GM19238 (cell line): ENCODE measurements around the gene MST1.

Experiments used
- DNase-seq: peaks from one replicate; pipeline ENCODE4 v3.0.0; 2011; ENCODE audit warnings: low spot score; ENCODE audit not compliant: insufficient read length

MST1 gene

DNA sequence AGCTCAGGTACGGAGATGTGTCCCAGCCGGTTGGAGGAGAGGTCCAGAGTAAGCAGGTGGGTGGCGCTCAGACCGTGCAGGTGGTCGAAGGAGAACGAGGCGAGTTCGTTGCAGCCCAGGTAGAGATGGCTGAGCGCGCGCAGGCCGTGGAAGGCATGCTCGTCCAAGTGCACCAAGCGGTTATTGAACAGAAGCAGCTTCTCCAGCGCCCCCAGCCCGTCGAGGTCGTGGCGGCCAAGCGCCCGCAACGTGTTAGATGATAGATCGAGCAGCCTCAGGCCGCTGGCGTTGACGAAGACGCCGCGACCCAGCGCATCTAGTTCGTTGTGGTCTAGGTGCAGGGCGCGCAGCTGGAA lies 29.6 kb upstream of the MST1 start:
- DNase-seq = no peak

DNA sequence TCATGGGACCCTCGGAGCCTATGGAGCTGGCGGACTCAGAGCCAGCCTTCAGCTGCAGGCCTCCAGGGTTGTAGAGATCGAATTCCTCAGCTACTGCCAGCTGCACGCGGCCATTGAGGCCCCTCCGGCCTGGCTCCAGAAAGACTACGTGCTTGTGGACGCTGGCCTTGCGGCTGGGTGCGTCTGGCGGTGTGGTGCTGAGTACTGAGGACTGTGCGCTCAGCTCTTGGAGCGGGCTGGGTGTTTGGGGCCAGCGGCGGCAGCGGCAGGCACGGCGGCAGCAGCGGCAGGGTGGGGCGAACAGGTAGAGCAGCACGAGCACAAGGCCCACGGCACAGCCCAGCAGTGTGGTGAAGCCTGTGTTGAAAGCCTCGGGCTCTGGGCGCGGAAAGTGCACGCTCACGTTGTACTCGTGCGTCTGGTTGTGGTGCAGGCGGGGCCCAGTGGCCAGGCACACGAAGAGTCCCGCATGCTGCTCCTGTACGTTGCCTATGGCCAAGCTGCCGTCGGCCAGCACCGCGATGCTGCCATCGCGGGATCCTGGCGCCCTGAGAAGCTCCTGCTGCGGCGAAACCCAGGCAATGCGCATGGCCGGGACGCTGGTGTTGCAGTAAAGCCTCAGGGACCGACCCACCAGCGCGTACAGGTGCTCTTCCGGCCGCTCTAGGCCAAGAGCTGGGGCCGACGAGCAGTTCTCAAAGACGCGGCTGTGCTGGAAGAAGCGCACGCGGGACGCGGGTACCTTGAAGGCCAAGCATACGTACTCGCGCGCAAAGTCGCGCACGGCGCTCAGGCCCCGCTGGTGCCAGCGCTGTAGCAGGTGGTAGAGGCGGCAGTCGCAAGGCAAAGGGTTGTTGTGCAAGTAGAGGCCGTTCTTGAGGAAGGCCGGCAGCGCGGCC lies 28.9 kb upstream of the MST1 start:
- no peak for DNase-seq

DNA sequence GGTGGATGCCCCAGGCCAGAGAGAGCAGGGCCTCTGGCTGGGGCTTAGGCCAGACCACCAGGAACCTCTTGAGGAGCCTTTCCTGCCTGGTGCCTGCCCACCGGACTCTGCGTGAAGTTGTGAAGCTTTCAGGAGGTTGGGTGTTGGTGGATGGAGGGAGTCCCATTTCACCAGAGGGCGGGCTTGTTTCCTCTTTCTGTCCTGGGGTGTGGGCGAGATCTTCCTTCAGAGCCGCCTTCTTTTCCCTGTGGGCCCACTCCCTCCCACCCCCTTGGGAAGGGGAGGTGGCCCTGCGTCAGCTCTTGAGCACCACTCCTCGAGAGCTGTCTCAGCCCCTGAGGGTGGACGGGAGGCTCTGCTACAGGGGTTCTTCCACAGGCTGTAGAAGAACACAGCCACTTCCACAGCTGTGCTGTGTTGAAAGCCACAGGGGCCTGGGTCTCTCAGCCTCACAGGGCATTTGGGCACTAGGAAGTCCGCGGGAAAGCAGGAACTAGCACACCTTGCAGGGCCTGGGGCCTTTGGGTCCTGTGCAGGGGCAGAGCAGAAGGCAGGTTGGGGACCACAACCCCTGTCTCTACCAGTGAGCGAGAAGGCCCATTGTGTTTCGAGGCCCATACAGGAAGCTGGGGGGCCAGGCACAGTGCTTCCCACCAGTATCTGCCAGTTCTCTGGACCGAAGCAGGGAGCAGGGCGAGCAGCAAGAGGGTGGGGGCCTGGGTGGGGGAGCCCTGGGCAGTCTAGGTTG lies 28.1 kb upstream of the MST1 start:
- DNase-seq = no peak

DNA sequence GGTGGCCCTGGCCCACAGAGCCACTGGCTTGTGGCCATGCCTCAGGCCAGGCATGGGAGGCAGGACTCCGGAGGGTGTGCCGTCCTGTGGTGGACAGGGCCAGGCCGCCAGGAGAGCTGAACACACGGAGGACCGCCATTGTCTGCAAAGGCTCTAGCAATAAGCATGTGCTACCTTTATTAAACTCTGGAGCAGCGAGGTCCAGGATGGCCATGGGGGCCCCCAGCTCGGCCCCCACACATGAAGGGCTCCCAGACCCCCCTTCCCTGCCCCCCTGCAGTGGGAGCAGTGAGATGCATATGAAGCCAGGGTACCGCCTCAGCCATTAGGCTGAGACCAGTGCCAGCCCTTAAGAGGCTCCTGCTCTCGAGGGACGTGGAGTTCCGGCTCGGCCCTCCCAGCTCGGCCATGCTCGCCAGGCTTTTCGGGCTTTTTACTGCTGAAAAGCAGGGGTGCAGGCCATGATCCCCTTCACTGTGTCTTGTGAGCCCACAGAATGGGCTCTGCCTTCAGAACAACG lies 27.5 kb upstream of the MST1 start:
- DNase-seq = no peak

DNA sequence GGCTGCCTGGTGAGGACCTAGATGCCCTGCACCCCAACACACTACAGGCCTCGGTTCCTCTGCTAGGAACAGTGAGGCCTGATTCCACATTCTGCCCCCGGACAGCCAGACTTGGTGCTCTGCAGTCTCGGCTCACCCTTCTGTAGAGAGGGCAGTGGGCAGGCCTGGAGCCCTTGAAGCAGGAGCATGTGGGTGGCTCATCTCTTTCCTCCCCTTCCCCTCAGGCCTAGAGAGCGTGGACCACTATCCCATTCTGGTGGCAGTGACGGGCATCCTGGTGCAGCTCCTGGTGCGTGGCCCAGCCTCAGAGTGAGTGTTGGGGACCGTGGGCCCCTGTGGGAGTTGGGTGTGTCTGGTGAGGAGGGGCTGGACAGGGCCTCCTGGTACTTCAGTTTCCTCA lies 26.9 kb upstream of the MST1 start:
- DNase-seq = no peak

DNA sequence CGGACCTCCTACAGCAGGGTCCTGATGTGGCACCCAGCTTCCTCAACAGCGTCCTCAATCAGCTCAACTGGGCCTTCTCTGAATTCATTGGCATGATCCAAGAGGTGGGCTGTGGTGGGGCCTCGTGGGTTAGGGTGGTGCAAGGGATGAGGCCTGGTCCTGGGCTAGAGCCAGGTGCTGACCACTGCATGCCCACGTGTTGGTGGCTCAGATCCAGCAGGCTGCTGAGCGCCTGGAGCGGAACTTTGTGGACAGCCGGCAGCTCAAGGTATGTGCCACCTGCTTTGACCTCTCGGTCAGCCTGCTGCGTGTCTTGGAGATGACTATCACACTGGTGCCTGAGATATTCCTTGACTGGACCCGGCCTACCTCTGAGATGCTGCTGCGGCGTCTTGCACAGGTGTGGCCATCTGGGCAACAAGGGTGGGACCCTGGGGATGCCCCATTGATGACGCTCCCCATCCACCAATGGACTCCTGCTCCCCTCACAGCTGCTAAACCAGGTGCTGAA lies 26.4 kb upstream of the MST1 start:
- DNase-seq = no peak

DNA sequence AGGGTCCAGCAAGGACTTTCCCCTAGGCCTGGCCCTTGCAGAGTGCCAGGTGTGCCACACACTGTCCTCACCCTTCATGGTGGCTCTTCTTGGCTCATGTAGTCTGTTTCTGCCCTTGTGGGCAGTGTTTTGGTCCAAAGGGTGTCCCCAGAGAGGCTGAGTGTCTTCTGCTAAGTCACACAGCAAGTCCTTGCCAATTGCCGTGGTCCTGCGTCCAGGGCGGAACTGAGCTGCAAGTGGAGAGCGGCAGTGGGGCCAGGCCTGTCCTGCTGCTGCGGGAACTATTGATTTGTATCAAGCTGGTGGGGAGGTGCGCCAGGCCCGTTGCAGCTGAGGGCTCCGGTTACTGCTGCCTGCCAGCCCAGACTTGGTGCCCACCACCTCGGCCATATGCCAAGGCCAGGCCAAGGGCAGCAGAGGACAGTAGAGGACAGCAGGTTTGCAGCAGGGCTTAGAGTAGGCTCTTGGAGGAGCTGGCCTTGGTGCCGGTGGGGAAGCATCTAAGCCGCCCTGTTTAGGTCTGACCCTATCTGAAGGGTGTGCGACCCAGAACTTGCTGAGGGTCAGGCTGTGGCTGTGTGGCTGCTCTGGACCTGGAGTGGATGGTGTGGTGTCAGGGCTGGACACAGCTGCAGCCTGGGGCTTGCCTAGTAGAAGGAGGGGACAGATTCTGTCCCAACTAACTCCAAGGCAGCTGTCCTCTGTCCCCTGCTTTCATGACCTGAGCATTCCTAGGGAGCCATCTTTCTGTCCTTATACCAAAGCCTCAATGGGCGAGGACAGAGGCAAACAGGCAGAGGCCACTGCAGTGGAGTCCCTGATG lies 25.7 kb upstream of the MST1 start:
- DNase-seq = no peak

DNA sequence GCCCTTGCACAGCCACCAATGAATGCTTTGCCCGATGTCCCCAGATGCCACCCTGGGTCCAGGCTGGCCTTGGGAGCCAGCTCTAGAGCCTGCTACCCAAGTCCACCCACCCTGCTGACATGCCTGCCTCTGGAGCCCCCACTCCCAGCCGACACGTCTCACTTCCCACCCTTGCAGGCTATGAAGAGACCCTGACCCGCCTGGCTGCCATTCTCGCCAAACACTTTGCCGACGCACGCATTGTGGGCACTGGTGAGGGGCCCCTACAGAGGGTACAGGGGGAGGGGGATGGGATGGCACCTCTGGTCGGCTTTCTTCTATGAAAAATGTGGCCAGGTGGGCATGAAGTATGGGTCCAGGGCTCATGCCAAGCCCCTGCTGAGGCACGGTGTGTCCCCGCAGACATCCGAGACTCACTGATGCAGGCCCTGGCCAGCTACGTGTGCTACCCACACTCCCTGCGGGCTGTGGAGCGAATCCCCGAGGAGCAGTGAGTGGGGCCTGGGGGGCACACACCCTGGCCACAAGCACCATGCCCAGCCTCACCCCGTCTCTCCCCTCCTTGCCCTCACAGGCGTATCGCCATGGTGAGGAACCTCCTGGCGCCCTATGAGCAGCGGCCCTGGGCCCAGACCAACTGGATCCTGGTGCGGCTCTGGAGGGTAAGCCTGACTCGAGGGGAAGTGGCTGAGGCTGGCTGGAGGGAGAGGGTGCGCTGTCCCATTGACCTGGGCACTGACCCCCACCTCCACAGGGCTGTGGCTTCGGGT lies 24.2 kb upstream of the MST1 start:
- DNase-seq = no peak

DNA sequence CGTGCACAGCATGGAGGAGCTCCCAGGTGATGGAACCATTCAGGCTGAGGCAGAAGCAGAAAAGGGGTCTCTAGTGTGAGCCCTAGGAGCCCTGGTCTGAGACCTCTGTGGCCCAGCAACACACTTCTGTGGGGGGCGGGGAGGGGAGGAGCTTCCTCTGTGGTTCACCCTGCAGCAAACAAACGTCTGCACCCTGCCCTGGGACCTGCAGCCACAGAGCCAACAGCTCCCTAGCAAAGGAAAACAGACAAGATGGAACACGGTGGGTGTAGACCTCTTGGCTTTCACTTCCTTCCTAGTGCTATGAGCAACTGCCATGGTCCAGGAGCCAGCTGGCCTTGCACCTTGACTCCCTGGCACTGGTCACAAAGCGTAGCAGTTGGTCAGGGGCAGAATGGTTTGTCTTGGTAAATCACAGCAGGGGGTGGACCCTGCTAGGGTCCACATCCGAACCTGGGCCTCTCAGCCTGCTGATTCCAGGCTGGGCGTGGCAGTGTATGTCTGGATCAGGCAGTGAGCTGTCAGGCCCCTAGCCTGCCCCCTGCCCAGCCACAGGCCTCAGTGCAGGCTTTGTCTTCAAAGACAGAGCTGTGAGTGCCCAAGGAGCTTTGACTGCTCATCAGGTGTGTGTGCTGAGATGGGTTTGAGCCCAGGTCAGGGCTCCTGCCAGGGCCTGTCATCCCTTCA lies 23.5 kb upstream of the MST1 start:
- no peak for DNase-seq

DNA sequence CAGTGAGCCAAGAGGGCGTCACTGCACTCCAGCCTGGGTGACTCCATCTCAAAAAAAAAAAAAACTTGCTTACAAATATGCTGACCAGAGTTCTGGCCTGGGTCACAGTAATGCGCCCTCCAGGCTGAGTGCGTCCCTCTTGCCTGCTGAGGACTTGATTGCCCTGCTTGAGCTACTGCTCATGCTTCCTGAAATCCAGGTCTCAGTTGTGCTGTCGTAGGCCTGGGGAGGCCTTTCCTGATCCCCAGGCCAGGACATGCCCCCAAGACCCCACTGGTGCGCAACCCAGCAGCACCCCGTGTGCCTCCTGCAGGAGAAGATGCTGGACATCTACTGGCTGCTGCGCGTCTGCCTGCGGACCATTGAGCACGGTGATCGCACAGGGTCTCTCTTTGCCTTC lies 22.9 kb upstream of the MST1 start:
- DNase-seq = no peak

DNA sequence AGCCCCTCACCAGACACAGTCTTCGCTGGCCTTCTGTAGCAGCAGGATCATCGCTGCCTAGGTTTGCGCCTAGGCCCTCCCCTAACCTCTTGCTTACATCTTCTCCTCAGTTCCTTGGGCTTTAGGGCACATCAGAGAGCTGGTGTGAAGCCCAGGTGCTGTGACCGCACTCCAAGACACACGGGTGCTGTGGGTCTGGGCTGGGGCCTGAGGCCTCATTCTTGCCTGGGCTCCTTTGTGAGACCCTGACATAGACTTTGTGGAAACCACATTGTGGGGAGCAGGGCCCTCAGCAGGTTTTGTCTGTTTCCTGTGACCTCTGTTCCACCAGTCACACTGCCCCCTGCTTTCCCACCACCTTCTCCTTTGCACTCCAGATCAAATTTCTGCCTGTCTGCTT lies 22.2 kb upstream of the MST1 start:
- DNase-seq = no peak

DNA sequence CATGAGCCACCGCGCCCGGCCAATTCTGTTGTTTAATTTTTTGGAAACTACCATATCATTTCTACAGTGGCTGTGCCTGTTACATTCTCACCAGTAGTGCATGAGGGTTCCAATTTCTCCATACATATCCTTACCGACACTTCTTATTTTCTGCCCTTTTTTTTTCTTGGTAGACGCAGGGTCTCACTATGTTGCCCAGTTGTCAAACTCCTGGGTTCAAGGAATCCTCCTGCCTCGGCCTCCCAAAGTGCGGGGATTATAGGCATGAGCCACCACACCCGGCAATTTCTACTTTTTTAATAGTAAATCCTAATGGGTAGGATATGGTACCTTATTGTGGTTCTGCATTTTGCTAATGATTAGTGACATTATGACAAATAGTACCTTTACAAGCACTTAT lies 20.6 kb upstream of the MST1 start:
- DNase-seq = no peak

DNA sequence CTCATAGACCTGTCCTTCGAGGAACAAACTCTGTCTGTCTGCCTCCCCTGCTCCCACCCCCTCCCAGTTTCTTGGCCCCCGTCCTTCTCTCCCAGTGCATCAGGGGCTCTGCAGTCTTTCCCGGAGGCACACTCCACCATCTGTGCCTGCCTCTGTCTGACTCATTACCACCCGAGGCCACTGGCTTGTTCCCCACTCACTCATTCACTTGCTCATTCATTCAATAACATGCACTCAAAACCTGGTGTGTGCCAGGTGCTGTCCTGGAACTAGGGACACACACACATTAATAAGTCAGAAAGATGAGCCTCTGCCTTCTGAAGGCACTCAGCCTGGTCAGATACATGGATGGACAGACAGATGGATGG lies 17.8 kb upstream of the MST1 start:
- DNase-seq = no peak

DNA sequence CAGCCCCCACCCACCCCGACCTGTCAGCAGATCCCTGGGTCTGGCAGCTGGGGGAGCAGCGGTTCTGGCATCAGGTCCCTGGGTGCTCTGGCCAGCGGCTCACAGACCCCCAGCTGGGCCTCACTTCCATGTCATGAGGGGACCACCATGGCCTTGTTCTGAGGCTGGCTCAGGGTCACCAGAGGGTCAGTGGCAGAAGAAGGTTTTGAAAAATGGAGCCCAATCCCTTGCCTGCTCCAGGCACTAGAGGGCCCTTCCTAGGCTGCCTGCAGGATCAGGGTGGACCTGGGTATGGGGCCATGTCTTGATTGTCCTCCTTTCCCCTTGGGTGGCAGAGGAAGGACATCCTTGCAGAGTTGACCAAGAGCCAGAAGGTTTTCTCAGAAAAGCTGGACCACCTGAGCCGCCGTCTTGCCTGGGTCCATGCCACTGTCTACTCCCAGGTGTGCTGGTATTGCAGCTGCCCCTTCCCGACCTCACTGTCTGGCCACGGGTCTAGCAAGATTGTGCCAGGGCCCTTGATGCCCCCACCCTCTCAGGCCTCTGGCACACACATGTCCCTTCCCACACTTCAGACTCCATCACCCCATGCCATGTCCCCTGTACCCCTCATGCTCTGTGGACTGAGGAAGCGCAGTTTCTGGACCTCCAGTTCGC lies 17.3 kb upstream of the MST1 start:
- DNase-seq = no peak

DNA sequence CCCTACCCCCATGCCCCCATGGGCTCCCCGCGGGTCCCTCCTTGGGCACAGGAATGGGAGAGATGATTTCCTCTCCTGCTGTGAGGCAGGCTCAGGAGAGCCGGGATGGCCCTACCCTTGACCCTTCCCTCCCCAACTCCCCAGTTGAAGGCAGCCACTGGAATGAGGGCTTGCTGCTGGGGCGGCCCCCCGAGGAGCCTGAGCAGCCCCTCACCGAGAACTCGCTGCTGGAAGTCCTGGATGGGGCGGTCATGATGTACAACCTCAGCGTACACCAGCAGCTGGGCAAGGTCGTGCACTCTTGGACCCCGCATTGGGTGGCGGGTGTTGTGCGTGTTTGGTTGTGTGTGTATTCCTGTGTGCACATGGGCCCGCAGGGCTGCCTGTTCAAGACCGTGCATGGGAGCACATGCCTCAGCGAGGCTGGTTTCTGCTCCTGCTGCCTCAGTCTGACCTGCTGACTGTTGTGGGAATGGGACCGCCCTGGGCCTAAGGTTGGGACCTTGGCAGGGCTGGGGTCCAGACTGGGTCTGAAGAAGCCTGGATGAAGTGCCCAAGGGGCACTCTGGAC lies 16.2 kb upstream of the MST1 start:
- no peak for DNase-seq

DNA sequence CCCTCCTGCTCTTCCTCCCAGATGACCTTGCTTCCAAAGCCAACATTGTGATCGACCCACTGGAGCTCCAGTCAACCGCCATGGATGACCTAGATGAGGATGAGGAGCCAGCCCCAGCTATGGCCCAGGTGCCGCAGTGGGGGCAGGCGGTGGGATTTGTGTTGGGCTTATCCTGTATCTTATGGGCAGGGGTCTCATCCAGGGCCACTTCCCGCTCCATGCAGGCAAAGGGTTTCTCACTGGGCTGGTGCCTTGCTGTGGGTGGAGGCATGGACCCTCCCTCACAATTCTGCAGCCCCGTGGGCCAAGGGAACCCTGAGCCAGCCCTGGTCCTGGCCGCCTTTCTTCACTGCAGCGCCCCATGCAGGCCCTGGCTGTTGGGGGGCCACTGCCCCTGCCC lies 15.4 kb upstream of the MST1 start:
- DNase-seq = no peak

DNA sequence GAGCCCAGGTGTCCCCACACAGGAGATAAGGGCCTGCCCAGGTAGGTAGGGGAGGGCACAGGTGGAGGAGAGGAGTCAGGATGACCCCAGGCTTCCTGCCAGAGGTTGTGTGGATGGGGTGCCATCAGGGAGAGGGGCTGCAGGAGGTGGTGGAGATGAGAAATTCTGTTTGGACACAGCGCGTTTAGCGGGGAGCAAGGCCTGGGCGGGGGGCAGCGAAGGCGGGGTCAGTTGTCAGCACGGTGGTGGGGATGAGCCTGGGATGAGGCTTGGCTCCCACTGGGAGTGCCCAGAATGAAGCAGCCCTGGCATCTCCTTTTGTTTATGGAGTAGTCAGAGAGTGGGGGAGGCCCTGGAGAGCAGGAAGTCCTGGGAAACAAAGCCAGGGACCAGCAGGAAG lies 14.7 kb upstream of the MST1 start:
- no peak for DNase-seq

DNA sequence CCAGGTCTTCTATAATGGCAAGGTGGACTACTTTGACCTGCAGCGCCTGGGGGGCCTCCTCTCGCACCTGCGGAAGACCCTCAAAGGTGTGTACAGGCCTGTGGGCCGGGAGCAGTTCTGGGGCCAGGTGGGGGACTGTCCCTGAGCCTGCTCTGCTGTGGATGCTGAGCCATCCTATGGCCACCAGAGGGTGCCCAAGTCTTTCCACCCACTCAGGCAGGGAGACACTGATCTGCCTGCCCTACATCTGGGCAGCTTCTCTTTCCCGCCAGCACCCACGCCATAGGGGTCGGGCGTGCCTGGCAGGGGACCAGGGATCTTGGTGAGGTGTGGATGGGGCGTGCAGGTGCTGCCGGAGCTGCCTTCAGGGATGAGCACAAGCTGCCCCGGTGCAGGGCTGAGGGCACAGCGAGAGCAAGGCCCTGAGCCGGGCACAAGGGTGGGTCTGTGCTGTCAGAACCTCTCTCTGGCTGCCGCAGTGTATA lies 14.2 kb upstream of the MST1 start:
- DNase-seq = peak; percentile 81

DNA sequence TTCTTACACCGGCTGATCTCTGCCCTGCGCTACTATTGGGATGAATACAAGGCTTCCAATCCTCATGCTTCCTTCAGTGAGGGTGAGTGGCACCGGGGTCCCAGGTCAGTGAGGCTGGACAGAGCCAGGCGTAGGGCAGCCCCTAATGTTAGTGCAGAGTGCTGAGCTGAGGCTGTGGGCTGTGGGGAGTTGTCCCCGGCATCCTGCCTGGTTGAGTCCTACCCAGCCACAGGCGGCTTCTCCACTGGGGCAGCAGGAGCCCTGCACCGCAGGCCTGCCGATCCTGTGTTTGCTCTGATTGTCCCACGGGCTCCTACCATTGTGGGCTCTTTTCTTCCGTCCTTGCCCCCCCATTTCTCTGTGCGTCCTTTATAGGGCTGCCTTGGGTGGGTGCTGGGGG lies 13.4 kb upstream of the MST1 start:
- no peak for DNase-seq
